K562 (cell line): Measurements from ENCODE around the gene ZNF280C. TPM values are rescaled to one million over a fixed set of nuclear protein-coding genes. Genes with fewer than 3 reads are reported as not detected.

Source experiments
- ATAC-seq: fragments of 200-7000 bp; cut with Tn5 transposase; 3 replicates; pipeline ENCODE4 v1.9.1; 2020; ENCODE audit warnings: moderate library complexity
- BruUV-seq: library from RNA; stranded (reverse); fragments of 400-500 nt; replicated peaks from 2 replicates; lab custom pipeline; 2021; lab: Mats Ljungman, UMichigan
- CTCF ChIA-PET: fragments of 300-600 bp; formaldehyde crosslinking; extraction: SDS; loops from one replicate; lab custom pipeline; 2021; ENCODE audit warnings: low intra/inter-chr PET ratio; lab: Yijun Ruan, JAX
- POLR2A ChIA-PET: fragments of 300-600, 350-650 bp; sonication (Branson Sonifier 250); formaldehyde crosslinking; extraction: SDS; loops from one replicate; lab custom pipeline; 2021; ENCODE audit warnings: antibody characterized with exemption, inconsistent platforms; lab: Yijun Ruan, JAX
- DNase-seq, 4 experiments: peaks; one replicate each; pipeline versions ENCODE4 v3.0.0 to v3.0.0-alpha.2; 2011 to 2018; ENCODE audit warnings: low spot score in 3 of 4, mixed read lengths in 3 of 4; ENCODE audit errors: extremely low read depth in 1 of 4
- FAIRE-seq: peaks from 2 replicates; lab custom pipeline; 2011; peaks lifted over from hg19 to GRCh38; lab: Jason Lieb, UNC
- H2AFZ ChIP-seq: 2 replicates; pipeline ENCODE4 v1.6.0; 2011; ENCODE audit warnings: low read depth, low read length, control low read depth, inconsistent platforms
- H3K27ac ChIP-seq: fragments of 200-600 bp; 3 replicates; pipeline ENCODE4 v1.8.0; 2011; ENCODE audit warnings: low read depth, mild to moderate bottlenecking, control low read depth, inconsistent platforms, low read length, moderate library complexity, mixed read lengths; ENCODE audit errors: extremely low read depth
- H3K27me3 ChIP-seq, 2 experiments: fragments of 300-600 bp in 1 of 2; 2 replicates in 1 of 2; 3 replicates in 1 of 2; pipeline versions ENCODE4 v1.6.0 to v1.8.0; 2011; ENCODE audit warnings: inconsistent platforms in 2 of 2, low read length in 2 of 2, mild to moderate bottlenecking in 1 of 2, mixed read lengths in 1 of 2, moderate library complexity in 1 of 2; ENCODE audit not compliant: control insufficient read depth in 2 of 2, insufficient read depth in 2 of 2
- H3K36me3 ChIP-seq: fragments of 300-600 bp; 3 replicates; pipeline ENCODE4 v1.8.0; 2011; ENCODE audit warnings: mild to moderate bottlenecking, low read length, inconsistent platforms; ENCODE audit not compliant: control insufficient read depth, insufficient read depth
- H3K4me1 ChIP-seq, 2 experiments: fragments of 200-600 bp in 1 of 2; replicated peaks in 1 of 2; 2 replicates in 1 of 2; 3 replicates in 1 of 2; pipeline versions ENCODE4 v1.5.1 to v1.8.0; 2011; ENCODE audit warnings: inconsistent platforms in 2 of 2, low read length in 2 of 2, mild to moderate bottlenecking in 1 of 2, mixed read lengths in 1 of 2, moderate library complexity in 1 of 2; ENCODE audit not compliant: control insufficient read depth in 2 of 2, insufficient read depth in 2 of 2
- H3K4me2 ChIP-seq: 2 replicates; pipeline ENCODE4 v1.6.1; 2011; ENCODE audit warnings: low read length, control low read depth, inconsistent platforms, mixed read lengths; ENCODE audit not compliant: insufficient read depth
- H3K4me3 ChIP-seq: fragments of 200-600 bp; sonication (generic), shearing (Covaris generic); 2 replicates; pipeline ENCODE4 v1.5.1; 2016; ENCODE audit warnings: control low read depth, inconsistent platforms
- H3K79me2 ChIP-seq: fragments of 200-600 bp; 3 replicates; pipeline ENCODE4 v1.8.0; 2011; ENCODE audit warnings: low read length, inconsistent platforms; ENCODE audit not compliant: control insufficient read depth, insufficient read depth
- H3K9ac ChIP-seq, 2 experiments: 2 replicates each; pipeline versions ENCODE4 v1.6.0 to v1.6.1; 2011; ENCODE audit warnings: low read depth in 2 of 2, low read length in 2 of 2, control low read depth in 1 of 2, inconsistent platforms in 1 of 2, mild to moderate bottlenecking in 1 of 2, mixed read lengths in 1 of 2; ENCODE audit not compliant: insufficient read depth in 1 of 2
- H3K9me1 ChIP-seq: one replicate; pipeline ENCODE4 v1.6.0; 2011; ENCODE audit warnings: inconsistent platforms, mild to moderate bottlenecking, low read length, moderate library complexity; ENCODE audit not compliant: control insufficient read depth, insufficient read depth
- H3K9me3 ChIP-seq: replicated peaks from 2 replicates; pipeline ENCODE4 v1.5.1; 2011; ENCODE audit warnings: low read depth, low read length, inconsistent platforms; ENCODE audit not compliant: control insufficient read depth, insufficient read depth
- H4K20me1 ChIP-seq: replicated peaks from 2 replicates; pipeline ENCODE4 v1.6.1; 2011; ENCODE audit warnings: low read length, inconsistent platforms, mixed read lengths; ENCODE audit not compliant: control insufficient read depth, insufficient read depth
- BHLHE40 ChIP-seq: IDR thresholded peaks from 2 replicates; pipeline ENCODE4 v1.6.1; 2011; ENCODE audit warnings: low read length, improper control_type of control experiment
- CBFB ChIP-seq: sonication (generic); formaldehyde crosslinking; IDR thresholded peaks from 2 replicates; pipeline ENCODE4 v1.4.0; 2020; ENCODE audit warnings: mild to moderate bottlenecking, missing genetic modification reagents
- FOXJ2 ChIP-seq: fragments of 200-800 bp; sonication (Bioruptor generic); IDR thresholded peaks from 2 replicates; pipeline ENCODE4 v1.6.1; 2016; ENCODE audit warnings: missing genetic modification characterization, missing compliant biosample characterization
- NFIC ChIP-seq: fragments of 450-650 bp; IDR thresholded peaks from 2 replicates; pipeline ENCODE4 v1.6.1; 2017; ENCODE audit warnings: mild to moderate bottlenecking, inconsistent platforms
- REST ChIP-seq, 2 experiments: fragments of 450-650 bp; formaldehyde crosslinking in 1 of 2; IDR thresholded peaks; 2 replicates each; pipeline versions ENCODE4 v1.4.0 to v1.6.1; 2014 to 2020; ENCODE audit warnings: mild to moderate bottlenecking in 2 of 2, borderline replicate concordance in 1 of 2, low read depth in 1 of 2
- SAFB ChIP-seq: fragments of 200-400 bp; formaldehyde crosslinking; IDR thresholded peaks from 2 replicates; pipeline ENCODE4 v1.6.1; 2017; ENCODE audit warnings: low read depth, low read length, borderline replicate concordance
- ZBTB43 ChIP-seq: sonication (generic); formaldehyde crosslinking; IDR thresholded peaks from 2 replicates; pipeline ENCODE4 v1.8.0; 2023; ENCODE audit warnings: mild to moderate bottlenecking, missing genetic modification reagents
- ZNF445 ChIP-seq: fragments of 250-450 bp; sonication (Bioruptor Pico); IDR thresholded peaks from 2 replicates; pipeline ENCODE4 v1.4.0; 2020; ENCODE audit warnings: low read depth, mild to moderate bottlenecking, moderate library complexity
- ZNF740 ChIP-seq, 3 experiments: fragments of 200-800 bp in 1 of 3; sonication (Bioruptor generic) in 1 of 3; sonication (generic) in 1 of 3; formaldehyde crosslinking in 1 of 3; IDR thresholded peaks; 2 replicates each; pipeline versions ENCODE4 v1.6.1 to v1.8.0; 2016 to 2022; ENCODE audit warnings: mild to moderate bottlenecking in 2 of 3, missing compliant biosample characterization in 2 of 3, missing genetic modification characterization in 2 of 3, missing genetic modification reagents in 1 of 3
- WGBS: fragments of 100-300 bp; shearing (Covaris generic); methylation state at CpG from one replicate; pipeline ENCODE4 v1.1.6; 2016; ENCODE audit warnings: low coverage, mixed read lengths; ENCODE audit not compliant: insufficient coverage; ENCODE audit errors: missing lambda C conversion rate; 5-methylcytosine and 5-hydroxymethylcytosine counted together
- in situ Hi-C: fragments of 300-500 bp; cut with MboI; formaldehyde crosslinking; loops from 4 replicates; pipeline ENCODE4 v1.15.0; 2018; ENCODE audit warnings: inconsistent platforms, mixed read lengths
- intact Hi-C: fragments of 100-400 bp; cut with micrococcal nuclease; formaldehyde crosslinking; loops from 2 replicates; pipeline ENCODE4 v1.14.2; 2022
- polyA plus RNA-seq, 8 experiments: library from polyadenylated mRNA; depleted of rRNA in 4 of 8; stranded (reverse) in 5 of 8; unstranded in 3 of 8; fragments of >200 nt; fragmentation: Nextera tagmentation in 2 of 8; fragmentation: Illumina TruSeq in 1 of 8; extraction: Ambion mirVana in 2 of 8; extraction: Trizol in 1 of 8; gene quantifications; 2 replicates each; pipeline versions ENCODE4 v1.2.1 to v1.2.3, GENCODE V29; 2011 to 2014; ENCODE audit warnings: inconsistent platforms in 1 of 8, missing spikeins in 1 of 8
- total RNA-seq, 7 experiments: library from RNA; depleted of rRNA in 6 of 7; stranded (reverse); fragments of >200 nt in 6 of 7; fragmentation: Illumina TruSeq in 2 of 7; extraction: Trizol in 2 of 7; gene quantifications; 2 replicates each; pipeline versions ENCODE4 v1.2.1 to v1.2.3, GENCODE V29; 2011 to 2021; ENCODE audit warnings: low replicate concordance in 1 of 7

ZNF280C gene
- total and polyA plus RNA-seq, 9 of the 15 experiments (the other 6 are each of a cell fraction or from before 2014, with no cell fraction given), result 1.6 to 8.3 (median 4.4) TPM

GRCh38 chrX:130165181-130165702 is 103.5 kb downstream of the ZNF280C start:
- Histone ChIP-seq H3K9me3 (no peaks in the 10 kb centered on the region), H3K4me2 (peak overlapping the region; percentile 96), H3K4me1 (peaks cover 8 to 23% of the 10 kb centered on the region in 2 experiments; a peak in 3 of 5 replicates), H4K20me1 (no peaks in the 10 kb centered on the region), H3K9ac (peak overlapping the region; percentile 92 to 99), H3K79me2 (peaks cover 46% of the 10 kb centered on the region), H3K27me3 (no peaks in the 10 kb centered on the region), H3K36me3 (peaks cover 16% of the 10 kb centered on the region; the same call in 2 of the 3 replicates), H3K27ac (peak overlapping the region; percentile 98), H3K4me3 (peak overlapping the region; percentile 68), H2AFZ (peak overlapping the region; percentile 97), H3K9me1 (no peaks in the 10 kb centered on the region)
- TSS peak; percentile 77 for BruUV-seq
- DNase-seq (peak in 2 of 4 experiments; percentile 24 to 25), FAIRE-seq (peak; percentile 35), ATAC-seq (peak; percentile 51; the same call in 2 of the 3 replicates)
- POLR2A ChIA-PET, result interaction anchor here (0.6 to 2.9 kb wide), 11 partner anchors 8 to 91 kb away, joined by 3 to 12 read pairs (median 4); no protein-coding TSS in a partner anchor
- in situ Hi-C loops (no loop called here), intact Hi-C loops (loop anchor here (1.0 to 5.0 kb wide), 2 partner anchors 8 to 53 kb away; partner anchors contain the start of gene ELF4)
- WGBS, result 1% methylated on average over 23 of the region's 32 CpGs
- CTCF ChIA-PET, result no interaction called here
- TF ChIP-seq ZNF740 (CRISPR knock-in tag; IDR thresholded peaks at IDR 0.05) (no peak), ZNF740 (tag; IDR thresholded peaks at IDR 0.05) (0 out of 4 replicates have a peak, but pooled peaks of 1 of the 2 experiments have one; percentile 7), CBFB (CRISPR knock-in tag) (no peak), FOXJ2 (0 out of 2 replicates have a peak, but pooled peaks have one; percentile 24), SAFB (0 out of 2 replicates have a peak, but pooled peaks have one; percentile 19), BHLHE40 (peak; percentile 62), REST (IDR thresholded peaks at IDR 0.05; ENCODE audit: borderline replicate concordance) (no peak), REST (CRISPR knock-in tag; IDR thresholded peaks at IDR 0.05; ENCODE audit: low read depth) (no peak), ZBTB43 (CRISPR knock-in tag) (no peak), ZNF445 (no peak), NFIC (no peak)
